Chondrocyte (in vitro differentiated cells): Measurements from ENCODE around the gene NFS1. TPM values are rescaled to one million over a fixed set of nuclear protein-coding genes. Genes with fewer than 3 reads are reported as not detected.

Experiments used
- DNase-seq: peaks from one replicate; pipeline ENCODE4 v3.0.0; 2021; ENCODE audit warnings: mixed read lengths, low spot score
- H3K27ac Mint-ChIP-seq: one replicate; pipeline ENCODE4 v1.8.0; 2021; ENCODE audit warnings: mild to moderate bottlenecking, moderate library complexity, mixed read lengths; ENCODE audit not compliant: unreplicated experiment
- H3K27me3 Mint-ChIP-seq: 2 replicates; pipeline ENCODE4 v1.8.0; 2021; ENCODE audit warnings: low read depth, mixed read lengths
- H3K36me3 Mint-ChIP-seq: 2 replicates; pipeline ENCODE4 v1.8.0; 2021; ENCODE audit warnings: low read depth, mixed read lengths
- H3K4me1 Mint-ChIP-seq: 2 replicates; pipeline ENCODE4 v1.8.0; 2021; ENCODE audit warnings: low read depth, mild to moderate bottlenecking, mixed read lengths
- H3K4me3 Mint-ChIP-seq: one replicate; pipeline ENCODE4 v1.8.0; 2021; ENCODE audit warnings: mild to moderate bottlenecking, moderate library complexity, mixed read lengths; ENCODE audit not compliant: unreplicated experiment
- H3K9me3 Mint-ChIP-seq: 2 replicates; pipeline ENCODE4 v1.8.0; 2021; ENCODE audit warnings: low read depth, mixed read lengths
- total RNA-seq: library from RNA; stranded (reverse); gene quantifications from 3 replicates; pipeline ENCODE4 v1.2.1, GENCODE V29; 2021
- TF ChIP-seq, protein P1 (sequence below): fragments of 200-600 bp; sonication (generic); IDR thresholded peaks from 2 replicates; pipeline ENCODE4 v1.5.0; 2021; ENCODE audit warnings: antibody characterized with exemption, mild to moderate bottlenecking, moderate library complexity

NFS1 gene
- total RNA-seq, 1 donor from 2014 or later, result 26.8 TPM

DNA sequence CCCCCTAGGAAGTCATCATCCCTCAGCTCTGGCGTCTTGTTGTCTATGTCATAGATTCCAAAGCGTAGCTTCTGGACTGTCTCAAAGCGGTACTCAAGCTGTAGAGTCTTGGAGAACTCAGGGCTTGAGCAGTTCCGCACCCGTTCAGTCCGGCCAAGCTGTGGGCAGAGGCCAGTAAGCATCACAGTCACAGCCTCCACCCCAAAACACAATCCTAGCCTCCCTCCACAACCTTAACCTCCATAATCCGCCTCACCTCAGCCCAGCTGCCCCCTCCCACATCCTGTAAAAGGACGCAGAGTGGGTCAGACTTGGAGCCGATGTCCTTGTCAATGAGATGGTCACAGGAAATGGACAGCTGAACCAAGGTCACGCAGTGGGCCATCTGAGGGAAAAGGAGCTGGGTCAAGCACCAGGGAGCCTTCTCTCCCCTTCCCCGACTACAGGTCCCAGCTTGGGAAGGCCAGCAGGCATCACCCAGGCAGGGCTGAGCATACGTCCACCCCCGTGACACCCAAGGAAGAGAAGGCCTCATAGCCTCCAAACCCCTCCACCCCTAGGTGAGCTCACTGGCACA, 66.5 kb downstream of the NFS1 start:
- Mint-ChIP-seq H3K4me1 (peaks cover 7% of the 10 kb centered on the region), H3K27me3 (no peaks in the 10 kb centered on the region), H3K9me3 (no peaks in the 10 kb centered on the region), H3K27ac (no peak overlapping the region), H3K36me3 (peaks cover 22% of the 10 kb centered on the region), H3K4me3 (no peak overlapping the region)
- DNase-seq, result no peak
- TF ChIP-seq, protein P1, sequence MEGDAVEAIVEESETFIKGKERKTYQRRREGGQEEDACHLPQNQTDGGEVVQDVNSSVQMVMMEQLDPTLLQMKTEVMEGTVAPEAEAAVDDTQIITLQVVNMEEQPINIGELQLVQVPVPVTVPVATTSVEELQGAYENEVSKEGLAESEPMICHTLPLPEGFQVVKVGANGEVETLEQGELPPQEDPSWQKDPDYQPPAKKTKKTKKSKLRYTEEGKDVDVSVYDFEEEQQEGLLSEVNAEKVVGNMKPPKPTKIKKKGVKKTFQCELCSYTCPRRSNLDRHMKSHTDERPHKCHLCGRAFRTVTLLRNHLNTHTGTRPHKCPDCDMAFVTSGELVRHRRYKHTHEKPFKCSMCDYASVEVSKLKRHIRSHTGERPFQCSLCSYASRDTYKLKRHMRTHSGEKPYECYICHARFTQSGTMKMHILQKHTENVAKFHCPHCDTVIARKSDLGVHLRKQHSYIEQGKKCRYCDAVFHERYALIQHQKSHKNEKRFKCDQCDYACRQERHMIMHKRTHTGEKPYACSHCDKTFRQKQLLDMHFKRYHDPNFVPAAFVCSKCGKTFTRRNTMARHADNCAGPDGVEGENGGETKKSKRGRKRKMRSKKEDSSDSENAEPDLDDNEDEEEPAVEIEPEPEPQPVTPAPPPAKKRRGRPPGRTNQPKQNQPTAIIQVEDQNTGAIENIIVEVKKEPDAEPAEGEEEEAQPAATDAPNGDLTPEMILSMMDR, result no peak

DNA sequence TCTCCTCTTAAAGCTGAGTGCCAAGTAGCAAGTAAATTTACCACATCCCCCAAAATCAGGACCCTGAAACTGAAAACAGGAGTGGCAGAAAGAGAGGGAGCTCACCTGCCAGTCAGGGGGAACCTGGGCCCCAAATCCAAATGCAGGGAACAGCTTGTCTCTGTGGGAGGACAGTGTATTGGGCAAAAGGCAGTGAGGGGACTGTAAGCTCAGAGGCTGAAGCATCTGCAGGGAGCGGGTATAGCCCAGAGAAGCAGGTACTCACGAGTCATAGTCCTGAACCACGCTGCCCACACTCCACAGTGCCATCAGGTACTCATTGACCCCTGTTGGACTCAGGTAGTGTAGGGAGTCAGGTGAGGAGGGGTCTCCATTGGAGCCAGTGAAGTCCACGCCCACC, 68.5 kb downstream of the NFS1 start:
- H3K27me3 Mint-ChIP-seq, result no peaks in the 10 kb centered on the region
- no peak overlapping the region for H3K4me3 Mint-ChIP-seq
- no peak overlapping the region for H3K27ac Mint-ChIP-seq
- no peaks in the 10 kb centered on the region for H3K9me3 Mint-ChIP-seq
- no peaks in the 10 kb centered on the region for H3K4me1 Mint-ChIP-seq
- H3K36me3 Mint-ChIP-seq, result peaks cover 32% of the 10 kb centered on the region
- DNase-seq, result no peak
- TF ChIP-seq, protein P1, result no peak

DNA sequence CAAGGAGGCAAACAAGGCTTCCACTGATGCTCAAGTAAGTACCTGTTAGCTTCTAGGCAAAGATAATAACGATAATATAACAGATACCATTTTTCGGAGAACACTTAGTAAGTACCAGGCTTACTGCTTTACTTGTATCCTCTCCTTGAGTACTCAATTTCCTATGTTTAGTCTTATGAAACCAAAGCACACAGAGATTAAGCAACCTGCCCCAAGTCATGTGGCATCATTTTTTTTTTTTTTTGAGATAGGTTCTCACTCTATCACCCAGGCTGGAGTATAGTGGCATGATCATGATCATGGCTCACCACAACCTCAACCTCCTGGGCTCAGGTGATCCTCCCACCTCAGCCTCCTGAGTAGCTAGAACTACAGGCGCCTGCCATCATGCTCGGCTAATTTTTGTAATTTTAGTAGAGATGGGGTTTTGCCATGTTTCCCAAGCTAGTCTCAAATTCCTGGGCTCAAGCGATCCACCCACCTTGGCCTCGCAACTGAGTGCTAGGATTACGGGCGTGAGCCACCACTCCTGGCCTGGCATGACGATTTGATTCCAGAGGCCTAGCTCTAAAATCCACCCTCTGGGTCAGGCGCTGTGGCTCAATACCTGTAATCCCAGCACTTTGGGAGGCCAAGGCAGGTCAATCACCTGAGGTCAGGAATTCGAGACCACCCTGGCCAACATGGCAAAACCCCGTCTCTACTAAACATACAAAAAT, 69.6 kb downstream of the NFS1 start:
- Mint-ChIP-seq H3K27me3 (no peaks in the 10 kb centered on the region), H3K36me3 (peaks cover 37% of the 10 kb centered on the region), H3K27ac (no peak overlapping the region)

DNA sequence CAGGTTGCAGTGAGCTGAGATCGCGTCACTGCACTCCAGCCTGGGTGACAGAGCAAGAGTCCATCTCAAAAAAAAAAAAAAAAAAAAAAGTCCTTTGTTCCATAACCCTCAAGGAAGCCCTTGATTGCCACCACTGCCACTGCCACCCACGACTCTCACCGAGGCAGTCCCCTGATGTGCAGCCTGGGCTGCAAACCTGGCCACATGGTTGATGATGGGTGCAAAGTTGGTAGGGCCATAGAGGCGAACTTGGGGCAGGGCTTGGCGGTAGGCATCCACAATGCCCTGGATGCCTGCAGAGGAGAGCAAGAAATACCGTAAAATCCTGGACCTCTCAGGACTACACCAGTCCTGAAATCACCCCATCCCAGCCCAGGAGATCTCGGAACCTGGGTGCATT, 72.0 kb downstream of the NFS1 start:
- no peaks in the 10 kb centered on the region for H3K9me3 Mint-ChIP-seq
- TF ChIP-seq, protein P1, result no peak
- H3K27ac Mint-ChIP-seq, result no peak overlapping the region
- no peak for DNase-seq
- no peaks in the 10 kb centered on the region for H3K27me3 Mint-ChIP-seq
- peaks cover 35% of the 10 kb centered on the region for H3K36me3 Mint-ChIP-seq
- H3K4me3 Mint-ChIP-seq, result no peak overlapping the region
- no peaks in the 10 kb centered on the region for H3K4me1 Mint-ChIP-seq

More for the DNA sequence above, 69.6 kb downstream of the NFS1 start:
- TF ChIP-seq, protein P1, result no peak
- no peaks in the 10 kb centered on the region for H3K9me3 Mint-ChIP-seq
- H3K4me3 Mint-ChIP-seq, result no peak overlapping the region
- no peak for DNase-seq
- H3K4me1 Mint-ChIP-seq, result no peaks in the 10 kb centered on the region

DNA sequence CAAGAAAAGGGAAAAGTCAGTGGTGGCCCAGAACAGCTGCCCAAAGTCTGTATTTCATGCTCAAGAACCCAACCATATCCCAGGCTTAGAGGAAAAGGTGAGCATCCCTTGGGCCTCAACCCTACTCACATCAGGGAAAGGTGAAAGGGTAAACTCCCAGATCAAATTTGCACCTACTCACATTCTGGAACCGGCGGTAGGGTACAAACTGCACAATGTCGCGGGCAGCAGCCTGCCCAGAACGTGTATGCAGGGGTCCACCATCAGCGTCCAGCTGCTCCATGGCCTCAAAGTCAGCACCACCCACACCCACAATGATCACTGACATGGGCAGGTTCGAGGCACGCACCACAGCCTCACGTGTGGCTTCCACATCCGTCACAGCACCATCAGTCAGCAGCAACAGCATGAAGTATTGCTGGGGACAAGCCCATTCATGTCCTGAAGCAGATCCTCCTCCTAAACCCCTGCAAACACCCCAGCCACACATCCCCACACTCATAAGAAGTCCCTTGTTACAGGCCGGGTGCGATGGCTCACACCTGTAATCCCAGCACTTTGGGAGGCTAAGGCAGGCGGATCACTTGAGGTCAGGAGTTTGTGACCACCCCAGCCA, 72.7 kb downstream of the NFS1 start:
- H3K9me3 Mint-ChIP-seq, result no peaks in the 10 kb centered on the region
- H3K36me3 Mint-ChIP-seq, result peaks cover 36% of the 10 kb centered on the region
- TF ChIP-seq, protein P1, result no peak
- H3K27ac Mint-ChIP-seq, result no peak overlapping the region
- H3K4me1 Mint-ChIP-seq, result no peaks in the 10 kb centered on the region
- no peak for DNase-seq
- H3K27me3 Mint-ChIP-seq, result no peaks in the 10 kb centered on the region
- H3K4me3 Mint-ChIP-seq, result no peak overlapping the region
